HepG2 (cell line): ENCODE results near the gene PSMD8. TPM values are rescaled to one million over a fixed set of nuclear protein-coding genes. Genes with fewer than 3 reads are reported as not detected.

ENCODE experiments used
- ASH2L ChIP-seq: fragments of 300-600, 200-600 bp; sonication (generic); IDR thresholded peaks from 2 replicates; pipeline ENCODE4 v1.7.0; 2017; ENCODE audit warnings: low read depth, mild to moderate bottlenecking, moderate library complexity, mixed read lengths, low read length; ENCODE audit not compliant: insufficient read length
- CBX1 ChIP-seq: IDR thresholded peaks from one replicate; pipeline ENCODE4 v1.6.1; 2016; ENCODE audit warnings: antibody characterized with exemption, low read depth
- DMAP1 ChIP-seq: IDR thresholded peaks from 2 replicates; pipeline ENCODE4 v1.6.1; 2016
- ERF ChIP-seq: IDR thresholded peaks from 2 replicates; pipeline ENCODE4 v1.6.1; 2018; ENCODE audit warnings: missing biosample characterization, missing genetic modification reagents
- FOXA1 ChIP-seq, 2 experiments: fragments of 450-650 bp in 1 of 2; sonication (generic) in 1 of 2; formaldehyde crosslinking in 1 of 2; IDR thresholded peaks; 2 replicates each; pipeline versions ENCODE4 v1.4.0 to v1.6.1; 2016 to 2020; ENCODE audit warnings: missing genetic modification reagents in 1 of 2
- GTF3A ChIP-seq: sonication (generic); formaldehyde crosslinking; conservative IDR thresholded peaks from 2 replicates; pipeline ENCODE4 v1.4.0; 2020; ENCODE audit warnings: mild to moderate bottlenecking, missing genetic modification reagents
- KDM3A ChIP-seq: IDR thresholded peaks from 2 replicates; pipeline ENCODE4 v1.6.1; 2018; ENCODE audit warnings: low read depth, missing compliant biosample characterization
- NFE2L1 ChIP-seq: sonication (generic); formaldehyde crosslinking; IDR thresholded peaks from 2 replicates; pipeline ENCODE4 v1.4.0; 2020; ENCODE audit warnings: missing genetic modification reagents, mild to moderate bottlenecking, borderline replicate concordance
- RBAK ChIP-seq: sonication (generic); formaldehyde crosslinking; IDR thresholded peaks from 2 replicates; pipeline ENCODE4 v1.5.1; 2020; ENCODE audit warnings: mild to moderate bottlenecking, missing genetic modification reagents
- SKI ChIP-seq: fragments of 450-650 bp; IDR thresholded peaks from one replicate; pipeline ENCODE4 v1.6.1; 2018; ENCODE audit warnings: mild to moderate bottlenecking; ENCODE audit not compliant: partially characterized antibody
- SNAPC5 ChIP-seq: sonication (generic); formaldehyde crosslinking; IDR thresholded peaks from 2 replicates; pipeline ENCODE4 v1.8.1; 2023; ENCODE audit warnings: mild to moderate bottlenecking, missing genetic modification reagents, borderline replicate concordance
- ZBTB1 ChIP-seq: sonication (generic); formaldehyde crosslinking; IDR thresholded peaks from 2 replicates; pipeline ENCODE4 v1.4.0; 2020; ENCODE audit warnings: missing genetic modification reagents, borderline replicate concordance
- ZBTB4 ChIP-seq: sonication (generic); formaldehyde crosslinking; IDR thresholded peaks from 2 replicates; pipeline ENCODE4 v1.4.0; 2020; ENCODE audit warnings: missing genetic modification reagents, mild to moderate bottlenecking, borderline replicate concordance
- ZNF275 ChIP-seq: sonication (generic); formaldehyde crosslinking; IDR thresholded peaks from 2 replicates; pipeline ENCODE4 v1.8.0; 2022; ENCODE audit warnings: missing genetic modification reagents, mild to moderate bottlenecking, inconsistent platforms, borderline replicate concordance
- ZNF350 ChIP-seq: sonication (generic); formaldehyde crosslinking; IDR thresholded peaks from 2 replicates; pipeline ENCODE4 v1.4.0; 2020; ENCODE audit warnings: mild to moderate bottlenecking, low read depth, missing genetic modification reagents, borderline replicate concordance
- ZNF430 ChIP-seq: sonication (generic); formaldehyde crosslinking; IDR thresholded peaks from 2 replicates; pipeline ENCODE4 v1.9.0; 2021; ENCODE audit warnings: mild to moderate bottlenecking, missing genetic modification reagents
- ZNF446 ChIP-seq: sonication (generic); formaldehyde crosslinking; IDR thresholded peaks from 2 replicates; pipeline ENCODE4 v1.5.0; 2020; ENCODE audit warnings: mild to moderate bottlenecking, missing genetic modification reagents
- ZNF549 ChIP-seq: sonication (generic); formaldehyde crosslinking; IDR thresholded peaks from 2 replicates; pipeline ENCODE4 v1.5.0; 2020; ENCODE audit warnings: missing genetic modification reagents
- polyA plus RNA-seq, 8 experiments: library from polyadenylated mRNA; depleted of rRNA in 3 of 8; stranded (reverse) in 7 of 8; unstranded in 1 of 8; fragments of >200 nt; fragmentation: Illumina TruSeq in 4 of 8; extraction: Trizol in 4 of 8; gene quantifications; 2 replicates each; pipeline versions ENCODE4 v1.2.1 to v1.2.3, GENCODE V29; 2011 to 2016; ENCODE audit warnings: low read depth in 4 of 8, missing spikeins in 1 of 8, mixed read lengths in 1 of 8; ENCODE audit not compliant: insufficient read depth in 1 of 8
- total RNA-seq, 5 experiments: library from RNA; depleted of rRNA; stranded (reverse); fragments of >200 nt; fragmentation: Illumina TruSeq; extraction: Trizol; gene quantifications; 2 replicates each; pipeline ENCODE4 v1.2.3, GENCODE V29; 2016; ENCODE audit warnings: low read depth in 1 of 5
- TF ChIP-seq, protein P1 (sequence below): sonication (generic); formaldehyde crosslinking; IDR thresholded peaks from 2 replicates; pipeline ENCODE4 v1.4.0; 2020; ENCODE audit warnings: missing genetic modification reagents, low read depth, mild to moderate bottlenecking, borderline replicate concordance
- TF ChIP-seq, protein P2 (sequence below): sonication (generic); formaldehyde crosslinking; IDR thresholded peaks from 2 replicates; pipeline ENCODE4 v1.4.0; 2020; ENCODE audit warnings: mild to moderate bottlenecking, missing genetic modification reagents
- TF ChIP-seq, protein P3 (sequence below): sonication (generic); formaldehyde crosslinking; IDR thresholded peaks from 2 replicates; pipeline ENCODE4 v1.4.0; 2020; ENCODE audit warnings: missing genetic modification reagents

PSMD8 gene
- total and polyA plus RNA-seq, 2 of the 13 experiments (the other 11 are each of a cell fraction or from before 2014, with no cell fraction given): 162 to 296 TPM

DNA sequence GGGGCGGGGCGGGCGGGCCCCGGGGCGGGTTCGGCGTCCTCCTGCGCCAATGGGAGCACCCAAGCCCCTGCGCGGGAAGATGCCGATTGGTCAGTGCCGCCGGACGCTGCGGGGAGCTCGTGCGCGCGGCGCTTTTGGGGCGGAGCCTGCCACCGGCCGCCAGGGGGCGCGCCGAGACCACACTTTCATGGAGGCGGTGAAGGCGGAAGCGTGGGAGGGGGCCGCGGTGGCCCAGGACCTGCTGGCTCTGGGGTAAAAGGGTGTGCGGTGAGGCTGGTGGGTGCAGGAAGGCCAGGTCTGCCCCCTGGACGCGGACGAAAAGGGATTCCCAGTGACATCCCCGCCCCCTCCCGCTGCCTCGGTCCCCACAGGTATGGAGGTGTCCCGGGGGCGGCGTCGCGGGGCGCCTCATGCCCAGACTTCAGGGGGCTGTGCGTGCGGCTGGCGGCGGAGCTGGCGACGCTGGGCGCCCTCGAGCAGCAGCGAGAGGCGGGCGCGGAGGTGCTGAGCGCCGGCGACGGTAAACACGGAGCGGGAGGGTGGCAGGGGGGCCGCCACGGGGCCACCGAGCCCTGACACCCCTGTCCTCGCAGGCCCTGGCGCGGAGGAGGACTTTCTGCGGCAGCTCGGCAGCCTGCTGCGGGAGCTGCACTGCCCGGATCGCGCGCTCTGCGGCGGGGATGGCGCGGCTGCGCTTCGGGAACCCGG is 28.8 kb downstream of the PSMD8 start, which contains the start of gene FAM98C (continued):
- TF ChIP-seq, protein P1, sequence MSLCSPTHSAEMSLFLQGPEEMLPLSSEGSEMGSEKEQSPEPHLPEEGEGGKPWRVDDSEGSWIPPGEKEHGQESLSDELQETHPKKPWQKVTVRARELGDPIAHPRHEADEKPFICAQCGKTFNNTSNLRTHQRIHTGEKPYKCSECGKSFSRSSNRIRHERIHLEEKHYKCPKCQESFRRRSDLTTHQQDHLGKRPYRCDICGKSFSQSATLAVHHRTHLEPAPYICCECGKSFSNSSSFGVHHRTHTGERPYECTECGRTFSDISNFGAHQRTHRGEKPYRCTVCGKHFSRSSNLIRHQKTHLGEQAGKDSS (CRISPR knock-in tag): peak; percentile 47; the same call in 1 of the 2 replicates
- peak; percentile 69; the same call in 1 of the 2 replicates for TF ChIP-seq KDM3A
- TF ChIP-seq FOXA1 (IDR thresholded peaks at IDR 0.05): no peak
- TF ChIP-seq FOXA1 (CRISPR knock-in tag; IDR thresholded peaks at IDR 0.05): no peak
- TF ChIP-seq SNAPC5: no peak
- TF ChIP-seq, protein P2, sequence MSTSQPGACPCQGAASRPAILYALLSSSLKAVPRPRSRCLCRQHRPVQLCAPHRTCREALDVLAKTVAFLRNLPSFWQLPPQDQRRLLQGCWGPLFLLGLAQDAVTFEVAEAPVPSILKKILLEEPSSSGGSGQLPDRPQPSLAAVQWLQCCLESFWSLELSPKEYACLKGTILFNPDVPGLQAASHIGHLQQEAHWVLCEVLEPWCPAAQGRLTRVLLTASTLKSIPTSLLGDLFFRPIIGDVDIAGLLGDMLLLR (CRISPR knock-in tag): no peak
- peak; percentile 96 for TF ChIP-seq ERF (CRISPR knock-in tag)
- TF ChIP-seq DMAP1 (CRISPR knock-in tag): peak; percentile 74; the same call in 1 of the 2 replicates
- TF ChIP-seq SKI: peak; percentile 13
- TF ChIP-seq ASH2L: peak; percentile 28
- TF ChIP-seq ZNF275 (CRISPR knock-in tag): peak; percentile 69; the same call in 1 of the 2 replicates
- TF ChIP-seq, protein P3, sequence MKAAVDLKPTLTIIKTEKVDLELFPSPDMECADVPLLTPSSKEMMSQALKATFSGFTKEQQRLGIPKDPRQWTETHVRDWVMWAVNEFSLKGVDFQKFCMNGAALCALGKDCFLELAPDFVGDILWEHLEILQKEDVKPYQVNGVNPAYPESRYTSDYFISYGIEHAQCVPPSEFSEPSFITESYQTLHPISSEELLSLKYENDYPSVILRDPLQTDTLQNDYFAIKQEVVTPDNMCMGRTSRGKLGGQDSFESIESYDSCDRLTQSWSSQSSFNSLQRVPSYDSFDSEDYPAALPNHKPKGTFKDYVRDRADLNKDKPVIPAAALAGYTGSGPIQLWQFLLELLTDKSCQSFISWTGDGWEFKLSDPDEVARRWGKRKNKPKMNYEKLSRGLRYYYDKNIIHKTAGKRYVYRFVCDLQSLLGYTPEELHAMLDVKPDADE (CRISPR knock-in tag): 0 out of 2 replicates have a peak, but pooled peaks have one; percentile 70
- no peak for TF ChIP-seq CBX1
- TF ChIP-seq RBAK (CRISPR knock-in tag): no peak
- 0 out of 2 replicates have a peak, but pooled peaks have one; percentile 37 for TF ChIP-seq ZNF549 (CRISPR knock-in tag)
- TF ChIP-seq ZBTB1 (CRISPR knock-in tag): no peak
- peak; percentile 69; the same call in 1 of the 2 replicates for TF ChIP-seq ZBTB4 (CRISPR knock-in tag)
- no peak for TF ChIP-seq GTF3A
- no peak for TF ChIP-seq NFE2L1 (CRISPR knock-in tag)
- no peak for TF ChIP-seq ZNF446 (CRISPR knock-in tag)
- TF ChIP-seq ZNF430: peak; percentile 67
- TF ChIP-seq ZNF350 (CRISPR knock-in tag): peak; percentile 51
- TF ChIP-seq, all 625 proteins: peak for 302
